Gastroesophageal sphincter (tissue), 4 donors: Measurements from ENCODE around the gene GPN1. TPM values are rescaled to one million over a fixed set of nuclear protein-coding genes. Genes with fewer than 3 reads are reported as not detected.

Experiments
- ATAC-seq: fragments of 150-250 bp; one replicate; pipeline ENCODE4 v1.9.1; 2016; ENCODE audit warnings: mild to moderate bottlenecking, moderate library complexity
- H3K27ac ChIP-seq, 4 donors: fragments of 200-600 bp; sonication (generic) in 3 of 4; 1 replicate in 3 of 4; 2 replicates in 1 of 4; pipeline ENCODE4 v1.5.1; 2016 to 2019
- H3K27me3 ChIP-seq: fragments of 200-600 bp; sonication (generic); one replicate; pipeline ENCODE4 v1.5.1; 2019
- H3K36me3 ChIP-seq, 2 donors: fragments of 200-600 bp; sonication (generic); one replicate each; pipeline ENCODE4 v1.5.1; 2019; ENCODE audit warnings: control low read depth in 1 of 2
- H3K4me1 ChIP-seq, 3 donors: fragments of 200-600 bp; sonication (generic); 1 replicate in 2 of 3; 2 replicates in 1 of 3; pipeline ENCODE4 v1.5.1; 2016 to 2019; ENCODE audit warnings: control low read depth in 2 of 3
- H3K4me3 ChIP-seq, 2 donors: fragments of 200-600 bp; sonication (generic); one replicate each; pipeline ENCODE4 v1.5.1; 2019; ENCODE audit warnings: mild to moderate bottlenecking in 1 of 2, moderate library complexity in 1 of 2
- H3K9me3 ChIP-seq, 3 donors: fragments of 200-600 bp; sonication (generic); one replicate each; pipeline ENCODE4 v1.5.1; 2017 to 2019; ENCODE audit warnings: control low read depth in 2 of 3
- CTCF ChIP-seq, 4 experiments: fragments of 200-600 bp in 2 of 4; fragments of 450-650 bp in 2 of 4; sonication (generic) in 1 of 4; IDR thresholded peaks; one replicate each; pipeline ENCODE4 v1.5.1; 2017 to 2019; ENCODE audit warnings: antibody characterized with exemption in 4 of 4, mild to moderate bottlenecking in 2 of 4, moderate library complexity in 2 of 4
- EP300 ChIP-seq: sonication (generic); formaldehyde crosslinking; IDR thresholded peaks from one replicate; pipeline ENCODE4 v1.6.1; 2017; ENCODE audit warnings: antibody characterized with exemption, mild to moderate bottlenecking
- POLR2A ChIP-seq, 2 donors: fragments of 450-650 bp; IDR thresholded peaks; one replicate each; pipeline ENCODE4 v1.6.1; 2017; ENCODE audit warnings: antibody characterized with exemption in 2 of 2, mild to moderate bottlenecking in 2 of 2, moderate library complexity in 1 of 2
- POLR2AphosphoS5 ChIP-seq: sonication (generic); formaldehyde crosslinking; IDR thresholded peaks from one replicate; pipeline ENCODE4 v1.6.1; 2017; ENCODE audit warnings: antibody characterized with exemption
- WGBS, 2 donors: methylation state at CpG; one replicate each; pipeline ENCODE4 v1.1.5; 2018; ENCODE audit warnings: low coverage in 1 of 2; 5-methylcytosine and 5-hydroxymethylcytosine counted together
- total RNA-seq, 4 donors: library from RNA; depleted of rRNA; stranded (reverse); fragments of >200 nt; gene quantifications; one replicate each; pipeline ENCODE4 v1.1.0, GENCODE V29; 2016

Gene GPN1
- total RNA-seq, 4 donors from 2014 or later, result 20.9 to 34.5 (median 21.4) TPM

DNA sequence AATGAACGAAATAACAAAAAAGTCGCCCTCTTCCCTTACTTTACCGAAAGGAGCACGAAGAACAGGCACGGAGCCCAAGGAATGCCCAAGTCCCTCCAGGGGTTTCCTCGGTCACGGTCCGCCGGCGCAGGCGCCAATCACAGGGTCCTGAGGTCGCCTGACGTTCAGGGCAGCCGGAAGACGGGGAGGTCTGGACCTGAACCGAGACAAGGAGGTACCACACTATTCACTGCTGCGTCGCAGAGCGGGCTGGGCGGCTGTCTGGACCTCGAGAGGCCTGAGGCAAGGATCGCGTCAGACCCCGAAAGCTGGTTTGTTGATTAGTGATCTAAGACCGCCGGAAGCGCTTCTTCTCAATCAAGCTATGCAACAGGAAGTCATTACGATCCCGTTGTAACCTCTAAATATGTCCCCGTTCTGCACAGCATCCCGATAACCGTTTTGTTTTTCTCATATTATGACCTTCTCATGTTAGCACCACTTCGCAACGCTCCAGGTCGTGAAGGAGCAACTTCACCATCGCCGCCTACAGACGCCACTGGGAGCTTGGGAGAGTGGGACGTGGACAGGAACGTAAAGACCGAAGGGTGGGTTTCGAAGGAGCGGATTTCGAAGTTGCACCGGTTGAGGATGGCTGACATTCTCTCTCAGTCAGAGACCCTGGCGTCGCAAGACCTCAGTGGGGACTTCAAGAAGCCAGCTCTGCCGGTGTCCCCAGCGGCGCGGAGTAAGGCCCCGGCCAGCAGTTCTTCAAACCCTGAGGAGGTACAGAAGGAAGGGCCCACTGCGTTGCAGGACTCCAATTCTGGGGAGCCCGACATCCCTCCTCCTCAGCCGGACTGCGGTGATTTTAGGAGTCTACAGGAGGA is 34.7 kb downstream of the GPN1 start, which contains the start of the genes SLC4A1AP and SUPT7L:
Gene SLC4A1AP, plus strand, starts transcription at position 605 of the 869 bp plus-strand sequence. Its CDS starts 26 bp downstream, at position 631.
Gene SUPT7L, minus strand, starts transcription at position 330 of the 869 bp plus-strand sequence. CDS start 1,422 bp downstream, outside the sequence.
- ATAC-seq, result peak; percentile 83
- Histone ChIP-seq H3K36me3 (peaks cover 0 to 55% of the 10 kb centered on the region in 2 donors), H3K27me3 (no peaks in the 10 kb centered on the region), H3K4me1 (peaks cover 4 to 49% (median 11%) of the 10 kb centered on the region in 3 donors), H3K9me3 (no peaks in the 10 kb centered on the region), H3K27ac (peak within 1 kb of the TSS; percentile 71 to 94 (median 87)), H3K4me3 (peak within 1 kb of the TSS; percentile 88 to 91)
- TF ChIP-seq POLR2AphosphoS5 (peak; percentile 49), POLR2A (IDR thresholded peaks at IDR 0.05) (no peak), CTCF (IDR thresholded peaks at IDR 0.05) (no peak), EP300 (no peak)
- WGBS, 2 donors, result 0% methylated on average over 11 to 15 of the region's 56 CpGs

GRCh38 chr2:27664154-27664574 is 35.3 kb downstream of the GPN1 start:
- peak; percentile 5 for ATAC-seq
- H3K4me1 ChIP-seq, result peaks cover 4 to 46% (median 11%) of the 10 kb centered on the region in 3 donors
- peak overlapping the region; percentile 71 to 94 (median 87) for H3K27ac ChIP-seq
- no peaks in the 10 kb centered on the region for H3K9me3 ChIP-seq
- TF ChIP-seq EP300 (no peak), POLR2A (IDR thresholded peaks at IDR 0.05) (no peak), CTCF (IDR thresholded peaks at IDR 0.05) (no peak), POLR2AphosphoS5 (no peak)
- 4% methylated on average over 5 of the region's 28 CpGs; no CpG with 5 or more reads in 1 of the 2 donors for WGBS, 2 donors
- H3K36me3 ChIP-seq, result peaks cover under 1 to 56% of the 10 kb centered on the region in 2 donors
- H3K27me3 ChIP-seq, result no peaks in the 10 kb centered on the region
- peak overlapping the region; percentile 88 to 91 for H3K4me3 ChIP-seq

GRCh38 chr2:27664622-27665363 is 35.9 kb downstream of the GPN1 start:
- peaks cover 4 to 44% (median 11%) of the 10 kb centered on the region in 3 donors for H3K4me1 ChIP-seq
- peak overlapping the region; percentile 88 to 91 for H3K4me3 ChIP-seq
- H3K9me3 ChIP-seq, result no peaks in the 10 kb centered on the region
- ATAC-seq, result no peak
- H3K27ac ChIP-seq, result peak overlapping the region in 1 of 4 donors; percentile 83
- H3K27me3 ChIP-seq, result no peaks in the 10 kb centered on the region
- peaks cover 6 to 56% of the 10 kb centered on the region in 2 donors for H3K36me3 ChIP-seq
- TF ChIP-seq POLR2A (IDR thresholded peaks at IDR 0.05) (no peak), CTCF (IDR thresholded peaks at IDR 0.05) (no peak), EP300 (no peak), POLR2AphosphoS5 (no peak)
- WGBS, 2 donors, result 67 to 93% methylated on average over 3 to 5 of the region's 16 CpGs

DNA sequence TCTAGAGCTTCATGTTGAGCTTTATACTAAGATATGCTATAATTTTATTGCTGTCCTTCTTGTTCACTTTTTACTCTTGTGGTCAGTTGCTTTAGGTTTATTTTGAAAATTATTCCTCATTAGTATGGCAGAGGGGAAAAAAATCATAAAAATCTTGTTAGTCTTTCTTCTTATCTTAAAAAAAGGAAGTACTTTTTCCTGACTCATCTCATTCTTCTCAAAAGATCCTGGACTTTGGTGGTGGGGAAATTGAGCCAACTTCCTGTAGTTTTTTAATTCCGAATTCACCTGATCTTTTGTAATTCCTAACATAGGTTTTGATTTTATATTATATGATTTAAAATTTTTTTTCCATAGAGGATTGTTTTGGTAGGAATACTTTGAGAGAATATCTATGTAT is 38.6 kb downstream of the GPN1 start:
- Histone ChIP-seq H3K27me3 (no peaks in the 10 kb centered on the region), H3K9me3 (no peaks in the 10 kb centered on the region), H3K36me3 (peaks cover 6 to 59% of the 10 kb centered on the region in 2 donors), H3K4me1 (peaks cover 3 to 35% (median 10%) of the 10 kb centered on the region in 3 donors), H3K4me3 (no peak overlapping the region), H3K27ac (no peak overlapping the region)
- TF ChIP-seq EP300 (no peak), CTCF (IDR thresholded peaks at IDR 0.05) (no peak), POLR2AphosphoS5 (no peak), POLR2A (IDR thresholded peaks at IDR 0.05) (no peak)
- 56 to 74% methylated on average over 1 of the region's 1 CpG for WGBS, 2 donors
- no peak for ATAC-seq
